WTC11 (cell line): ENCODE results near the gene CDH13. TPM values are rescaled to one million over a fixed set of nuclear protein-coding genes. Genes with fewer than 3 reads are reported as not detected.

Experiments
- ATAC-seq: fragments of 200-7000 bp; cut with Tn5 transposase; 2 replicates; pipeline ENCODE4 v1.10.0; 2021; ENCODE audit warnings: mild to moderate bottlenecking, moderate library complexity
- CTCF ChIA-PET: fragments of 300-600 bp; sonication (Branson Sonifier 250); formaldehyde crosslinking; loops from one replicate; lab custom pipeline; 2021; ENCODE audit warnings: antibody characterized with exemption; lab: Charles Lee
- POLR2A ChIA-PET: fragments of 350-600 bp; sonication (Branson Sonifier 250); formaldehyde crosslinking; loops from one replicate; lab custom pipeline; 2021; ENCODE audit warnings: antibody characterized with exemption; lab: Charles Lee
- DNase-seq: peaks from one replicate; pipeline ENCODE4 v3.0.0; 2021; ENCODE audit warnings: low spot score
- H3K27ac Mint-ChIP-seq: 2 replicates; pipeline ENCODE4 v1.8.0; 2021; ENCODE audit warnings: mixed read lengths
- H3K27me3 Mint-ChIP-seq: 2 replicates; pipeline ENCODE4 v1.8.0; 2021; ENCODE audit warnings: low read depth, mild to moderate bottlenecking, moderate library complexity, mixed read lengths
- H3K36me3 Mint-ChIP-seq: 2 replicates; pipeline ENCODE4 v1.8.0; 2021; ENCODE audit warnings: mixed read lengths
- H3K4me1 Mint-ChIP-seq: 2 replicates; pipeline ENCODE4 v1.8.0; 2022; ENCODE audit warnings: mixed read lengths
- H3K4me3 Mint-ChIP-seq: 2 replicates; pipeline ENCODE4 v1.8.0; 2021; ENCODE audit warnings: mild to moderate bottlenecking, moderate library complexity, mixed read lengths
- H3K9me3 Mint-ChIP-seq: 2 replicates; pipeline ENCODE4 v1.8.0; 2021; ENCODE audit warnings: mixed read lengths
- FOXP1 ChIP-seq: sonication (generic); formaldehyde crosslinking; IDR thresholded peaks from 2 replicates; pipeline ENCODE4 v1.8.0; 2022; ENCODE audit warnings: missing genetic modification reagents, mild to moderate bottlenecking, moderate library complexity, borderline replicate concordance
- GABPB1 ChIP-seq: sonication (generic); formaldehyde crosslinking; IDR thresholded peaks from 2 replicates; pipeline ENCODE4 v1.8.1; 2023; ENCODE audit warnings: mild to moderate bottlenecking, missing genetic modification reagents
- JUN ChIP-seq: sonication (generic); formaldehyde crosslinking; IDR thresholded peaks from 2 replicates; pipeline ENCODE4 v1.8.0; 2023; ENCODE audit warnings: mild to moderate bottlenecking, missing genetic modification reagents
- RELA ChIP-seq: sonication (generic); formaldehyde crosslinking; IDR thresholded peaks from 2 replicates; pipeline ENCODE4 v1.8.1; 2022; ENCODE audit warnings: missing genetic modification reagents, mild to moderate bottlenecking, borderline replicate concordance
- TP53 ChIP-seq: sonication (generic); formaldehyde crosslinking; IDR thresholded peaks from 2 replicates; pipeline ENCODE4 v1.8.1; 2023; ENCODE audit warnings: mild to moderate bottlenecking, missing genetic modification reagents
- ZNF219 ChIP-seq: sonication (generic); formaldehyde crosslinking; IDR thresholded peaks from 2 replicates; pipeline ENCODE4 v1.8.0; 2023; ENCODE audit warnings: missing genetic modification reagents, mild to moderate bottlenecking, borderline replicate concordance
- total RNA-seq: library from RNA; stranded (reverse); gene quantifications from 3 replicates; pipeline ENCODE4 v1.2.3, GENCODE V29; 2021
- TF ChIP-seq, protein P1 (sequence below): fragments of 250-450 bp; sonication (Bioruptor Pico); IDR thresholded peaks from 2 replicates; pipeline ENCODE4 v1.9.0; 2021; ENCODE audit warnings: mild to moderate bottlenecking, borderline replicate concordance
- TF ChIP-seq, protein P2 (sequence below): sonication (generic); formaldehyde crosslinking; IDR thresholded peaks from 2 replicates; pipeline ENCODE4 v1.8.0; 2023; ENCODE audit warnings: missing genetic modification reagents
- TF ChIP-seq, protein P3 (sequence below): fragments of 200-600 bp; IDR thresholded peaks from 2 replicates; pipeline ENCODE4 v1.8.0; 2022; ENCODE audit warnings: antibody characterized with exemption
- TF ChIP-seq, protein P4 (sequence below): sonication (generic); formaldehyde crosslinking; IDR thresholded peaks from 2 replicates; pipeline ENCODE4 v1.8.1; 2023; ENCODE audit warnings: mild to moderate bottlenecking, missing genetic modification reagents
- TF ChIP-seq, protein P5 (sequence below): sonication (generic); formaldehyde crosslinking; IDR thresholded peaks from 2 replicates; pipeline ENCODE4 v1.8.1; 2022; ENCODE audit warnings: mild to moderate bottlenecking, moderate library complexity, missing genetic modification reagents
- TF ChIP-seq, protein P6 (sequence below): sonication (generic); formaldehyde crosslinking; IDR thresholded peaks from 2 replicates; pipeline ENCODE4 v1.8.0; 2022; ENCODE audit warnings: mild to moderate bottlenecking, missing genetic modification reagents
- TF ChIP-seq, protein P7 (sequence below): fragments of 250-450 bp; sonication (Bioruptor Pico); IDR thresholded peaks from 2 replicates; pipeline ENCODE4 v1.9.0; 2021; ENCODE audit warnings: mild to moderate bottlenecking
- TF ChIP-seq, protein P8 (sequence below): sonication (generic); formaldehyde crosslinking; IDR thresholded peaks from 2 replicates; pipeline ENCODE4 v1.8.1; 2023; ENCODE audit warnings: mild to moderate bottlenecking, moderate library complexity, missing genetic modification reagents

Gene CDH13
- total RNA-seq, 1 experiment from 2014 or later = 0.81 TPM

DNA sequence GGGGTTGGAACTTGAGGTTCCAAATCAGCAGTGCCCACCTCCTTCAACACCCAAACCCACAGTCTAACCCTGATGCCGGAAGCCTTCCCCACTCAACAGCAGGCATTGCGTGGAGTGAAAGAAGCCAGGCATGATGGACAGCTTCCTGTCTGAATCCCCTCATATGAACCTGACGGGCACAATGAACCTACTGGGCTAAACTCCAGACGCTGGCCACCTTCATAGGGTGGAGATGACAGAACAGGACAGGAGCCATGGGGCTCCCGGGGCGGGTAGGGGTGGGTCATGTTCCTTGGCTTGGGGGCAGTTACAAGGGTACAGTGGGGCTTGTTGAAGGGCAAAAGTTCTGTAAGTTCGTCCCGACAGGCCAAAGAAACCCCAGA is 1180.5 kb downstream of the CDH13 start:
- CTCF ChIA-PET = interaction anchor here (1.0 kb wide), 1 partner anchor 19 kb away, joined by 3 read pairs; no protein-coding TSS in a partner anchor
- H3K27me3 Mint-ChIP-seq = 0 out of 2 replicates have a peak, but pooled peaks cover 2% of the 10 kb centered on the region
- no peaks in the 10 kb centered on the region for H3K9me3 Mint-ChIP-seq
- POLR2A ChIA-PET = interaction anchor here (0.7 kb wide), 1 partner anchor 14 kb away, joined by 3 read pairs; no protein-coding TSS in a partner anchor
- no peak for DNase-seq
- peaks cover 34% of the 10 kb centered on the region for H3K4me1 Mint-ChIP-seq
- H3K4me3 Mint-ChIP-seq = no peak overlapping the region
- H3K36me3 Mint-ChIP-seq = peaks cover 35% of the 10 kb centered on the region
- H3K27ac Mint-ChIP-seq = no peak overlapping the region
- ATAC-seq = no peak
- no peak for TF ChIP-seq TP53 (CRISPR knock-in tag)
- TF ChIP-seq, protein P1, sequence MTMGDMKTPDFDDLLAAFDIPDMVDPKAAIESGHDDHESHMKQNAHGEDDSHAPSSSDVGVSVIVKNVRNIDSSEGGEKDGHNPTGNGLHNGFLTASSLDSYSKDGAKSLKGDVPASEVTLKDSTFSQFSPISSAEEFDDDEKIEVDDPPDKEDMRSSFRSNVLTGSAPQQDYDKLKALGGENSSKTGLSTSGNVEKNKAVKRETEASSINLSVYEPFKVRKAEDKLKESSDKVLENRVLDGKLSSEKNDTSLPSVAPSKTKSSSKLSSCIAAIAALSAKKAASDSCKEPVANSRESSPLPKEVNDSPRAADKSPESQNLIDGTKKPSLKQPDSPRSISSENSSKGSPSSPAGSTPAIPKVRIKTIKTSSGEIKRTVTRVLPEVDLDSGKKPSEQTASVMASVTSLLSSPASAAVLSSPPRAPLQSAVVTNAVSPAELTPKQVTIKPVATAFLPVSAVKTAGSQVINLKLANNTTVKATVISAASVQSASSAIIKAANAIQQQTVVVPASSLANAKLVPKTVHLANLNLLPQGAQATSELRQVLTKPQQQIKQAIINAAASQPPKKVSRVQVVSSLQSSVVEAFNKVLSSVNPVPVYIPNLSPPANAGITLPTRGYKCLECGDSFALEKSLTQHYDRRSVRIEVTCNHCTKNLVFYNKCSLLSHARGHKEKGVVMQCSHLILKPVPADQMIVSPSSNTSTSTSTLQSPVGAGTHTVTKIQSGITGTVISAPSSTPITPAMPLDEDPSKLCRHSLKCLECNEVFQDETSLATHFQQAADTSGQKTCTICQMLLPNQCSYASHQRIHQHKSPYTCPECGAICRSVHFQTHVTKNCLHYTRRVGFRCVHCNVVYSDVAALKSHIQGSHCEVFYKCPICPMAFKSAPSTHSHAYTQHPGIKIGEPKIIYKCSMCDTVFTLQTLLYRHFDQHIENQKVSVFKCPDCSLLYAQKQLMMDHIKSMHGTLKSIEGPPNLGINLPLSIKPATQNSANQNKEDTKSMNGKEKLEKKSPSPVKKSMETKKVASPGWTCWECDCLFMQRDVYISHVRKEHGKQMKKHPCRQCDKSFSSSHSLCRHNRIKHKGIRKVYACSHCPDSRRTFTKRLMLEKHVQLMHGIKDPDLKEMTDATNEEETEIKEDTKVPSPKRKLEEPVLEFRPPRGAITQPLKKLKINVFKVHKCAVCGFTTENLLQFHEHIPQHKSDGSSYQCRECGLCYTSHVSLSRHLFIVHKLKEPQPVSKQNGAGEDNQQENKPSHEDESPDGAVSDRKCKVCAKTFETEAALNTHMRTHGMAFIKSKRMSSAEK (CRISPR knock-in tag) = 0 out of 2 replicates have a peak, but pooled peaks have one; percentile 32
- TF ChIP-seq, all 79 proteins: peak for 1

DNA sequence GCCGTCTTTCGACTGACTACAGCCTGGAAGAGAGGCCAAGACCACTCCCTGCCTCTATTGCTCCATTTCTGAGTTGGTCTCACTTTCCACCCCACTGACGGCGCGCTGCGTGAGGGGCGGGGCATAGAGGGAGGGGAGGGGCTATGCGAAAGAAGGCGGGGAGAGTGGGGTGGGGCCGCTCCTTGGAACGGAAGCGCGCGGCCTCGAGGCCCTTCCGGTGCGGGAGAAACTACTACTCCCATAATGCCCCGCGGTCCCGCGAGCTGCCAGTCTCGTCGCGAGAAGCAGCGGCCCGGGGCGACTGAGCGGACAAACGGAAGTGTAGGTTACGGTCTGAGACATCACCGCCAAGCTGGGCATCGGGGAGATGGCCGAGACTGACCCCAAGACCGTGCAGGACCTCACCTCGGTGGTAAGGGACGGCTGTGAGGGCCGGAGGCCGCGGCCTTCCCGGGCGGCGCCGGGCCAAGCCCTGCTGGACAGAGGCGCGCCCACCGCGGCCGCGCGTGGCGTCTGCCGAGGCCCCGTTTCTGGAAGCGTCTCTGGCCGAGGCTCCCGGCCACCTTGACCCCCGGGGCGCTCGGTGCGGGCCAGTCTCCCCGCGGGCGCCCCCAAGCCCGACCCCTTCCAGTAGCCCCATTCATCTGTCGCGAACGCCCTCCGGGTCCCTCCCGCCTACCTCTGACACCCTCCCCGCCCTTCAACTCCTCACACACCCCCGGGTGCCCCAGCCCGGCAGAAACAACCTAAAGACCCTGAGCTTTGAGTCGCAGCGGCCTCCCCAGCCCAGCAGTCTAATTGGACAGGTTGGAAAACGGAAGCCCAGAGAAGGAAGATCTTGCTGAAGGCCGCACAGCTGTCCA is 1181.2 kb downstream of the CDH13 start, which contains the start of gene HSBP1:
Gene HSBP1 (plus strand): TSS at position 269 of the 863 bp plus-strand sequence. CDS start 99 bp downstream, at position 368.
- Mint-ChIP-seq H3K9me3 (no peaks in the 10 kb centered on the region), H3K4me1 (peaks cover 34% of the 10 kb centered on the region), H3K27ac (peak within 1 kb of the TSS; percentile 93), H3K27me3 (0 out of 2 replicates have a peak, but pooled peaks cover 2% of the 10 kb centered on the region), H3K4me3 (peak within 1 kb of the TSS; percentile 95), H3K36me3 (peaks cover 41% of the 10 kb centered on the region)
- ATAC-seq (peak; percentile 97), DNase-seq (peak; percentile 97)
- TF ChIP-seq ZNF219 (CRISPR knock-in tag) (0 out of 2 replicates have a peak, but pooled peaks have one; percentile 40), FOXP1 (CRISPR knock-in tag) (0 out of 2 replicates have a peak, but pooled peaks have one; percentile 50), RELA (peak; percentile 68; the same call in 1 of the 2 replicates), GABPB1 (CRISPR knock-in tag) (peak; percentile 60; the same call in 1 of the 2 replicates), JUN (CRISPR knock-in tag) (no peak)
- TF ChIP-seq, protein P2, sequence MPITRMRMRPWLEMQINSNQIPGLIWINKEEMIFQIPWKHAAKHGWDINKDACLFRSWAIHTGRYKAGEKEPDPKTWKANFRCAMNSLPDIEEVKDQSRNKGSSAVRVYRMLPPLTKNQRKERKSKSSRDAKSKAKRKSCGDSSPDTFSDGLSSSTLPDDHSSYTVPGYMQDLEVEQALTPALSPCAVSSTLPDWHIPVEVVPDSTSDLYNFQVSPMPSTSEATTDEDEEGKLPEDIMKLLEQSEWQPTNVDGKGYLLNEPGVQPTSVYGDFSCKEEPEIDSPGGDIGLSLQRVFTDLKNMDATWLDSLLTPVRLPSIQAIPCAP (CRISPR knock-in tag) = peak; percentile 20; the same call in 1 of the 2 replicates
- TF ChIP-seq, protein P3, sequence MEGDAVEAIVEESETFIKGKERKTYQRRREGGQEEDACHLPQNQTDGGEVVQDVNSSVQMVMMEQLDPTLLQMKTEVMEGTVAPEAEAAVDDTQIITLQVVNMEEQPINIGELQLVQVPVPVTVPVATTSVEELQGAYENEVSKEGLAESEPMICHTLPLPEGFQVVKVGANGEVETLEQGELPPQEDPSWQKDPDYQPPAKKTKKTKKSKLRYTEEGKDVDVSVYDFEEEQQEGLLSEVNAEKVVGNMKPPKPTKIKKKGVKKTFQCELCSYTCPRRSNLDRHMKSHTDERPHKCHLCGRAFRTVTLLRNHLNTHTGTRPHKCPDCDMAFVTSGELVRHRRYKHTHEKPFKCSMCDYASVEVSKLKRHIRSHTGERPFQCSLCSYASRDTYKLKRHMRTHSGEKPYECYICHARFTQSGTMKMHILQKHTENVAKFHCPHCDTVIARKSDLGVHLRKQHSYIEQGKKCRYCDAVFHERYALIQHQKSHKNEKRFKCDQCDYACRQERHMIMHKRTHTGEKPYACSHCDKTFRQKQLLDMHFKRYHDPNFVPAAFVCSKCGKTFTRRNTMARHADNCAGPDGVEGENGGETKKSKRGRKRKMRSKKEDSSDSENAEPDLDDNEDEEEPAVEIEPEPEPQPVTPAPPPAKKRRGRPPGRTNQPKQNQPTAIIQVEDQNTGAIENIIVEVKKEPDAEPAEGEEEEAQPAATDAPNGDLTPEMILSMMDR = no peak
- TF ChIP-seq, protein P4, sequence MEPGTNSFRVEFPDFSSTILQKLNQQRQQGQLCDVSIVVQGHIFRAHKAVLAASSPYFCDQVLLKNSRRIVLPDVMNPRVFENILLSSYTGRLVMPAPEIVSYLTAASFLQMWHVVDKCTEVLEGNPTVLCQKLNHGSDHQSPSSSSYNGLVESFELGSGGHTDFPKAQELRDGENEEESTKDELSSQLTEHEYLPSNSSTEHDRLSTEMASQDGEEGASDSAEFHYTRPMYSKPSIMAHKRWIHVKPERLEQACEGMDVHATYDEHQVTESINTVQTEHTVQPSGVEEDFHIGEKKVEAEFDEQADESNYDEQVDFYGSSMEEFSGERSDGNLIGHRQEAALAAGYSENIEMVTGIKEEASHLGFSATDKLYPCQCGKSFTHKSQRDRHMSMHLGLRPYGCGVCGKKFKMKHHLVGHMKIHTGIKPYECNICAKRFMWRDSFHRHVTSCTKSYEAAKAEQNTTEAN = 0 out of 2 replicates have a peak, but pooled peaks have one; percentile 45
- TF ChIP-seq, protein P5, sequence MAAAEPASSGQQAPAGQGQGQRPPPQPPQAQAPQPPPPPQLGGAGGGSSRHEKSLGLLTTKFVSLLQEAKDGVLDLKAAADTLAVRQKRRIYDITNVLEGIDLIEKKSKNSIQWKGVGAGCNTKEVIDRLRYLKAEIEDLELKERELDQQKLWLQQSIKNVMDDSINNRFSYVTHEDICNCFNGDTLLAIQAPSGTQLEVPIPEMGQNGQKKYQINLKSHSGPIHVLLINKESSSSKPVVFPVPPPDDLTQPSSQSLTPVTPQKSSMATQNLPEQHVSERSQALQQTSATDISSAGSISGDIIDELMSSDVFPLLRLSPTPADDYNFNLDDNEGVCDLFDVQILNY (CRISPR knock-in tag) = peak; percentile 58; the same call in 1 of the 2 replicates
- TF ChIP-seq, protein P6, sequence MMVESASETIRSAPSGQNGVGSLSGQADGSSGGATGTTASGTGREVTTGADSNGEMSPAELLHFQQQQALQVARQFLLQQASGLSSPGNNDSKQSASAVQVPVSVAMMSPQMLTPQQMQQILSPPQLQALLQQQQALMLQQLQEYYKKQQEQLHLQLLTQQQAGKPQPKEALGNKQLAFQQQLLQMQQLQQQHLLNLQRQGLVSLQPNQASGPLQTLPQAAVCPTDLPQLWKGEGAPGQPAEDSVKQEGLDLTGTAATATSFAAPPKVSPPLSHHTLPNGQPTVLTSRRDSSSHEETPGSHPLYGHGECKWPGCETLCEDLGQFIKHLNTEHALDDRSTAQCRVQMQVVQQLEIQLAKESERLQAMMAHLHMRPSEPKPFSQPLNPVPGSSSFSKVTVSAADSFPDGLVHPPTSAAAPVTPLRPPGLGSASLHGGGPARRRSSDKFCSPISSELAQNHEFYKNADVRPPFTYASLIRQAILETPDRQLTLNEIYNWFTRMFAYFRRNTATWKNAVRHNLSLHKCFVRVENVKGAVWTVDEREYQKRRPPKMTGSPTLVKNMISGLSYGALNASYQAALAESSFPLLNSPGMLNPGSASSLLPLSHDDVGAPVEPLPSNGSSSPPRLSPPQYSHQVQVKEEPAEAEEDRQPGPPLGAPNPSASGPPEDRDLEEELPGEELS (CRISPR knock-in tag) = peak; percentile 24; the same call in 1 of the 2 replicates
- TF ChIP-seq, protein P7, sequence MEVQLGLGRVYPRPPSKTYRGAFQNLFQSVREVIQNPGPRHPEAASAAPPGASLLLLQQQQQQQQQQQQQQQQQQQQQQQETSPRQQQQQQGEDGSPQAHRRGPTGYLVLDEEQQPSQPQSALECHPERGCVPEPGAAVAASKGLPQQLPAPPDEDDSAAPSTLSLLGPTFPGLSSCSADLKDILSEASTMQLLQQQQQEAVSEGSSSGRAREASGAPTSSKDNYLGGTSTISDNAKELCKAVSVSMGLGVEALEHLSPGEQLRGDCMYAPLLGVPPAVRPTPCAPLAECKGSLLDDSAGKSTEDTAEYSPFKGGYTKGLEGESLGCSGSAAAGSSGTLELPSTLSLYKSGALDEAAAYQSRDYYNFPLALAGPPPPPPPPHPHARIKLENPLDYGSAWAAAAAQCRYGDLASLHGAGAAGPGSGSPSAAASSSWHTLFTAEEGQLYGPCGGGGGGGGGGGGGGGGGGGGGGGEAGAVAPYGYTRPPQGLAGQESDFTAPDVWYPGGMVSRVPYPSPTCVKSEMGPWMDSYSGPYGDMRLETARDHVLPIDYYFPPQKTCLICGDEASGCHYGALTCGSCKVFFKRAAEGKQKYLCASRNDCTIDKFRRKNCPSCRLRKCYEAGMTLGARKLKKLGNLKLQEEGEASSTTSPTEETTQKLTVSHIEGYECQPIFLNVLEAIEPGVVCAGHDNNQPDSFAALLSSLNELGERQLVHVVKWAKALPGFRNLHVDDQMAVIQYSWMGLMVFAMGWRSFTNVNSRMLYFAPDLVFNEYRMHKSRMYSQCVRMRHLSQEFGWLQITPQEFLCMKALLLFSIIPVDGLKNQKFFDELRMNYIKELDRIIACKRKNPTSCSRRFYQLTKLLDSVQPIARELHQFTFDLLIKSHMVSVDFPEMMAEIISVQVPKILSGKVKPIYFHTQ = no peak
- TF ChIP-seq, protein P8, sequence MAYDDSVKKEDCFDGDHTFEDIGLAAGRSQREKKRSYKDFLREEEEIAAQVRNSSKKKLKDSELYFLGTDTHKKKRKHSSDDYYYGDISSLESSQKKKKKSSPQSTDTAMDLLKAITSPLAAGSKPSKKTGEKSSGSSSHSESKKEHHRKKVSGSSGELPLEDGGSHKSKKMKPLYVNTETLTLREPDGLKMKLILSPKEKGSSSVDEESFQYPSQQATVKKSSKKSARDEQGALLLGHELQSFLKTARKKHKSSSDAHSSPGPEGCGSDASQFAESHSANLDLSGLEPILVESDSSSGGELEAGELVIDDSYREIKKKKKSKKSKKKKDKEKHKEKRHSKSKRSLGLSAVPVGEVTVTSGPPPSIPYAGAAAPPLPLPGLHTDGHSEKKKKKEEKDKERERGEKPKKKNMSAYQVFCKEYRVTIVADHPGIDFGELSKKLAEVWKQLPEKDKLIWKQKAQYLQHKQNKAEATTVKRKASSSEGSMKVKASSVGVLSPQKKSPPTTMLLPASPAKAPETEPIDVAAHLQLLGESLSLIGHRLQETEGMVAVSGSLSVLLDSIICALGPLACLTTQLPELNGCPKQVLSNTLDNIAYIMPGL (CRISPR knock-in tag) = peak; percentile 46; the same call in 1 of the 2 replicates
- ChIA-PET POLR2A (no interaction called here), CTCF (interaction anchor here (1.0 kb wide), 1 partner anchor 19 kb away, joined by 3 read pairs; no protein-coding TSS in a partner anchor)
